Measurements from ENCODE around the gene NARF. TPM values are rescaled to one million over a fixed set of nuclear protein-coding genes. Genes with fewer than 3 reads are reported as not detected.

The NARF gene
- total and polyA plus RNA-seq, 2 experiments from 2014 or later, result 66.1 to 67.1 TPM

GRCh38 chr17:82483204-82483660 is 24.7 kb downstream of the NARF start (continued):
- no peak for TF ChIP-seq REST (IDR thresholded peaks at IDR 0.05; ENCODE audit: unreplicated experiment)
- no peak for TF ChIP-seq CREB1 (CRISPR knock-in tag; IDR thresholded peaks at IDR 0.05; ENCODE audit: low read depth)

- no peaks in the 10 kb centered on the region for H3K79me2 ChIP-seq (replicated peaks; ENCODE audit: insufficient read depth)
- no peak for ATAC-seq
- no peak overlapping the region for H3K4me3 ChIP-seq
- no peak overlapping the region for H3K27ac Mint-ChIP-seq
- TF ChIP-seq STAT1 (IDR thresholded peaks at IDR 0.05; ENCODE audit: unreplicated experiment), result no peak
- no peak for TF ChIP-seq EZH2 (IDR thresholded peaks at IDR 0.05; ENCODE audit: low read depth, unreplicated experiment)
- no peak for TF ChIP-seq CREB1 (CRISPR knock-in tag; IDR thresholded peaks at IDR 0.05; ENCODE audit: low read depth)
- no peak for TF ChIP-seq ZNF331 (CRISPR knock-in tag; IDR thresholded peaks at IDR 0.05; ENCODE audit: low read depth)
- TF ChIP-seq REST (IDR thresholded peaks at IDR 0.05; ENCODE audit: unreplicated experiment), result no peak
- no peak for TF ChIP-seq CTCF (conservative IDR thresholded peaks at IDR 0.05; ENCODE audit: low read depth in 2 of 2)
- TF ChIP-seq NANOG (IDR thresholded peaks at IDR 0.05; ENCODE audit: borderline replicate concordance), result no peak
- no peak for TF ChIP-seq POLR2AphosphoS5 (IDR thresholded peaks at IDR 0.05; ENCODE audit: low read depth)
- TF ChIP-seq ETS1 (IDR thresholded peaks at IDR 0.05), result no peak
- no peak for TF ChIP-seq JUNB (IDR thresholded peaks at IDR 0.05; ENCODE audit: unreplicated experiment)
- no peaks in the 10 kb centered on the region for H3K36me3 ChIP-seq (ENCODE audit: insufficient read depth)
- H4K20me1 ChIP-seq (replicated peaks; ENCODE audit: insufficient read depth), result no peaks in the 10 kb centered on the region
- no peaks in the 10 kb centered on the region for H3K27me3 ChIP-seq (ENCODE audit: insufficient read depth)
- no peaks in the 10 kb centered on the region for H3K9me3 Mint-ChIP-seq
- H3K27ac ChIP-seq (ENCODE audit: low read depth), result no peak overlapping the region
- no peak overlapping the region for H3K4me3 Mint-ChIP-seq
- H3K4me1 ChIP-seq (ENCODE audit: insufficient read depth), result no peaks in the 10 kb centered on the region
- no peaks in the 10 kb centered on the region for H3K4me1 Mint-ChIP-seq
- no peak overlapping the region for H2AFZ ChIP-seq
- H3K9me2 ChIP-seq (ENCODE audit: insufficient read depth), result no peaks in the 10 kb centered on the region
- no peaks in the 10 kb centered on the region for H3F3A ChIP-seq (replicated peaks; ENCODE audit: low read depth)
- H3K27me3 Mint-ChIP-seq (ENCODE audit: insufficient read depth, low read depth, poor library complexity), result peaks cover 5% of the 10 kb centered on the region
- H3K4me2 ChIP-seq, result no peak overlapping the region
- no peak for DNase-seq (ENCODE audit: low spot score)
- H3K36me3 Mint-ChIP-seq (ENCODE audit: low read depth), result peaks cover 57% of the 10 kb centered on the region
These were observed 25.3 kb downstream of the NARF start for GRCh38 chr17:82483836-82484235.
